GM19324 (cell line): Measurements from ENCODE around the gene VPS26A.
A peak's percentile ranks its signal among the peaks of the same experiment; 100 is the strongest.
"Not testable (repeated sequence)": the region's sequence is repeated elsewhere in the genome, so short reads cannot be mapped to it uniquely, and the experiment has no call there.

Experiments used
- ATAC-seq: cut with Tn5 transposase; IDR thresholded peaks from one replicate; pipeline ENCODE4 v1.9.1; 2021; ENCODE audit warnings: mild to moderate bottlenecking, moderate library complexity; ENCODE audit not compliant: unreplicated experiment, low FRiP score

The VPS26A gene

DNA sequence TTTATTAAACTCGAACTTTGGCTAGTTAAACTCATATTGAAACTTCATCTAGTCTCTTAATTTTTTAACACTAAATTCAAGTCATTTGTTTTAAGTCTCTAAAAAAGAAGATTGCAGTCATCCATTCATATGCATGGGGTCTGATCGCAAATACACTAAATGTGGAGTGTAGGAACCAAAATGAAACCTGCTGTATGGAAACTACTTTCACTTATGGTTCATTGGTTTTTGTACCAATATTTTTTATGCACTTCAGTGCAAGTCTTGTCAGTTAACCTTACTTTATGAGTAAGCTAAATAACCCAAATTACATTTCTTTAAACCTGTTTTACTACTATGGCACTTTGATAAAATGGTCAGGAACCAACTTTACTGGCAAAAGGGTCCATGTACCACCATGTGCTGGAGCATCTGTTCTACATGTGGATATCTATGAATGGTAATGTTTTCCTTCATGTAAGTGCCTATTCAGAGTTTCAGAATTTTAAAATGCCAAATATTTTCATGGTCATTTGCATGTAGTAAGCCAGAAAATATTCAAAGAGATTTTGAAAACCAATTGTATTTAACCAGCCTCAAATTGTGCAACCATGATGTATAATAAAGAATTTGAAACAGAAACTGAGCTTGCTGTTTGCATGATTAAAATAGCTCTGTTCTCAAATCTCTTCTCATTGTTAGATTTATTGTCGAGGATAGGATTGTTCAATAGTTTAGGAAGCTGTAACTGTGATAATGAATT lies 48.4 kb downstream of the VPS26A start:
- ATAC-seq: no peak

- ATAC-seq: not testable (repeated sequence)
Measured at GRCh38 chr10:69175326-69175725, 51.3 kb downstream of the VPS26A start.

- no peak for ATAC-seq
Measured at GRCh38 chr10:69176823-69177222, 52.8 kb downstream of the VPS26A start.

DNA sequence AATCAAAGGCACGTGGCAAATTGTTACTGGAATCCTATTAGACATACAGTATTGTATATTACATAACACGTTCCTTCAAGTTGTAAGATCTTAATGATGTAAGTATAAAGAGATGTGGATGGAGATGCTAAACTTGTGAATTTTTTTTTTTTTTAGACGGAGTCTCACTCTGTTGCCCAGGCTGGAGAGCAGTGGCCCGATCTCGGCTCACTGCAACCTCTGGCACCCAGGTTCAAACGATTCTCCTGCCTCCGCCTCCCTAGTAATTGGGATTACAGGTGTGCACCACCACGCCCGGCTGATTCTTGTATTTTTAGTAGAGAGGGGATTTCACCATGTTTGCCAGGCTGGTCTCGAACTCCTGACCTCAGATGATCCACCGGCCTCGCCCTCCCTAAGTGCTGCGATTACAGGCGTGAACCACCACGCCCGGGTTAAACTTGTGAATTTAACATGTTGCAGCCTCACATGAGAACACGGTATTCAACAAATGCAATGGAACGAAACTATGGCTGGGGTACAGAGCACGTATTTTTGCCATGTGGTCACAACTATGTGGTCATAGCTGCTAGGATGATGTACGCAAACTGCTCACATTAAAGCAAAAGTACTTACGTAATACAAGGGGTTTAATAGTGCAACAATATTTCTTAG lies 55.2 kb downstream of the VPS26A start:
- peak; percentile 14 for ATAC-seq

GRCh38 chr10:69179743-69180524 lies 56.0 kb downstream of the VPS26A start, which contains the start of gene SUPV3L1:
TSS of gene SUPV3L1 (plus strand) at chr10:69180234. CDS start at chr10:69180292, 58 bp downstream.
- ATAC-seq: peak; percentile 89

DNA sequence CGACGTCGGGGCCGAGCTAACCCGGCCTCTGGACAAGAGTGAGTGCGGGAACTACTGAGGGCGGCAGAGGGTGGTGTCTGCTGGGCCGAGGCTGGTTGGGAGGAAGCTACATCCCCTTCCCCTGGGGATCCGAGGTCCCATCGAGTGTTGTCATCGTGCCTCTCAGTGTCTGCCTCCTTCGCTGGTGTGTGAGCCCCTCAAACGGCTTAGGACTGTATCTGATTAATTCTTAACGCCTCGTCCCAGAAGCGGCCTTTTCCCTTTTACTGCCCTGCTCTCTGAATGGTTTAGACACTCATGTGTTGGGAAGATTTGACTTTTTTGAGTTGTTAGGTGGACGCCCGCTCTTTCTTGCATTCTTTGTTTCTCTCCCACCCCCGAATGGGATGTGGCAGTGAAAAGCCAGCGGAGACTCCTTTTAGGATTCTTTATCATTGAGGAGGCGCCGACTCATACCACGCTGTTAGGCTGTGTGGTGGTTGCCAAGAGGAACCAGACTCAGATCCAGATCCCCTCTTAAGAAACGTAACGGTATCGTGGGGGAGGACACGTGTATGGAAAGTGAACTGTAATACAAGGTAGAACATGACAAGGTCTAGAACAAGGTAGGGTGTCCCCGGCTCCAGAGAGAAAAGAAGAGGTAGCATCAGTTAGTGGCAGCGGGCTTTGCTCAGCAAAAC lies 56.7 kb downstream of the VPS26A start:
- ATAC-seq: peak; percentile 29

DNA sequence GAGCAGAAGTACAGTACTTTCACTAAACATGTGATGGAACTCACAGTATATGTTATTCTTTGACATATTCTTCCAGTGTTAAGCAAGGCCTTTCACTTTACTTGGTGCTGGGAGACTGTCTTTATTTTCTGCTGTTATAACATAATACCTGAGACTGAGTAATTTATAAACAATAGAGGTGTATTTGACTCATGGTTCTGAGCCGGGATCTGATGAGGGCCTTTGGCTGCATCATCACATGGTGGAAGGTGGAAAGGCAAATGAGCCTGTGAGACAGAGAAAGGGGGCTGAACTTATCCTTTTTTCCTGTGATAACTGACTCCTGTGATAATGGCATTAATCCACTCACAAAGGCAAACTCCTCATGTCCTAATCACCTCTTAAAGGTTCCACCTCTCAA lies 57.5 kb downstream of the VPS26A start:
- no peak for ATAC-seq

DNA sequence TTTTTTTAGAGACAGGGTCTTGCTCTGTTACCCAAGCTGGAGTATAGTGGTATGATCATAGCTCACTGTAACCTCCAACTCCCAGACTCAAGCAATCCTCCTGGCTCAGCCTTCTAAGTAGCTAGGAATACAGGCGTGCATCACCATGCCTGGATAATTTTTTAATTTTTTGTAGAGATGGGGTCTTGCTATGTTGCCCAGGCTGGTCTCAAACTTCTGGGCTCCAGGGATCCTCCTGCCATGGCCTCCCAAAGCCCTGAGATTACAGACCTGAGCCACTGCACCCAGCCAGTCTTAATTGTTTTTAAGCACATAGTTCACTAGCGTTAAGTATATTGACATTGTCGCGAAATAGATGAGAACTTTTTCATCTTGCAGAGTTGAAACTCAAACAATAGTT lies 58.0 kb downstream of the VPS26A start:
- ATAC-seq: no peak

- ATAC-seq: no peak
Measured at GRCh38 chr10:69186524-69186923, 62.5 kb downstream of the VPS26A start.

DNA sequence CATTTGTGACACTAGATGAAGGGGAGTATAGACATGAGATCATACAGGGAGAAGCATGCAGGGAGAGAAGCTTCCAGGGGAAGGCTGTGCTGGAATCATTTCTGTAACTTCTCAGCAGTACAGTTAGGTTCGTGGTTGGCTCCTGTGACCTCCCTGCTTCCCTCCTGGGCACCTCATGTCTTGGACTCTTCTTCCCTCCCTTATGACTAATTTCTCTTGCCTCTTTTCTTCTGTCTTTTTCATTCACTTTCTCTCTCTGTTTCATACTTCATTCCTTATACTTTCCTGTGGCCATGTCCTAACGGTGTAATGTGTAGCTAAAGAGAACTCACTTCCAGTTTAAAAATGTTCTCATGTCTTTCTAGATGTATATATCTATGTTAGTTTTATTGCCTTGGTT lies 77.1 kb downstream of the VPS26A start:
- ATAC-seq: no peak

GRCh38 chr10:69202332-69202731 lies 78.4 kb downstream of the VPS26A start:
- no peak for ATAC-seq

- no peak for ATAC-seq
Measured at GRCh38 chr10:69208761-69209160, 84.8 kb downstream of the VPS26A start.

GRCh38 chr10:69209787-69210484 lies 86.0 kb downstream of the VPS26A start:
- no peak for ATAC-seq

GRCh38 chr10:69211104-69211503 lies 87.1 kb downstream of the VPS26A start:
- no peak for ATAC-seq

DNA sequence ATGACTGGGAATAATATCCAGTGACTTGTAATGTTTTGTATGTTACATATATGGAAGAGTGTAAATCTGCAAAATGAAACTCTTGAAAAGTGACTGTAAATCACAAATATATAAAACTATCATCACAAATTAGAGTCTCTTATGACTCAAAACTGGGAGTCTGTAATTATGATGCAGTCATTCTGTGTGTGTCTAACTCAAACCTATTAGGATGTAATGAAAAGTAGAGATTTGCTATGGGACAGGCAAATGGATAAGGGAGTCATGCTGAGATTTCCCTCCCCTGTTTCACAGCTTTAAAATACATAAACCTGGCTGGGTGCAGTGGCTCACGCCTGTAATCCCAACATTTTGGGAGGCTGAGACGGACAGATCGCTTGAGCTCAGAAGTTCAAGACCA lies 87.5 kb downstream of the VPS26A start:
- ATAC-seq: no peak

DNA sequence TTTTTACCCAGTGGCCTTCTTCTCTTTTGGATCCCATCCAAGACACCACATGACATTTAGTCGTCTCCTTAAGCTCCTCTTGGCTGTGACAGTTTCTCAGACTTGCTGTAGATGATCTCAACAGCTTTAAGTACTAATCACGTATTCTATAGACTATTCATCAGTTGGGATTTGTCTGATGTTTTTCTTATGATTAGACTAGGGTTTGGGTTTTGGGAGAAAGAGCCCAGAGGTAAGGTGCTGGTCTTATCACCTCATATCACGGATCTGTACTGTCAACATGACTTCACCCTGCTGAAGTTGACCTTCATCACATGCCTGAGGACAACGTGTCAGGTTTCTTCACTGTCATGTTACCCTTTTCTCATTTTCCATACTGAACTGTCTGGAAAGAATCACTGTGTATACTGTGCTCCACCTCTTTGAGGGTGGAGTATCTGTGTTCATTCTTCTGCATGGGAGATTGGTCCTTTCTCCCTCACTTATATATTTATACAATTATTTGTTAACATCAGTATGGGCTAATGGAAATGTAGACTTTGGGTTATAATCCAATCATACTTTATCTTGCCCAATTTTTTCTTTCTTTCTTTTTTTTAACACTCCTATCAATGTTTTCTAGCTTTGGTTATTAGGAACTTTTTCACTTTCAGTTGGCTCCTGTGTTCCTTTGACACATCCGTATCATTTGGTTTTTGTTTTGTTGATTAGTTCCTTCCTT lies 89.8 kb downstream of the VPS26A start:
- ATAC-seq: no peak

- no peak for ATAC-seq
Measured at GRCh38 chr10:69214666-69215131, 90.7 kb downstream of the VPS26A start.

DNA sequence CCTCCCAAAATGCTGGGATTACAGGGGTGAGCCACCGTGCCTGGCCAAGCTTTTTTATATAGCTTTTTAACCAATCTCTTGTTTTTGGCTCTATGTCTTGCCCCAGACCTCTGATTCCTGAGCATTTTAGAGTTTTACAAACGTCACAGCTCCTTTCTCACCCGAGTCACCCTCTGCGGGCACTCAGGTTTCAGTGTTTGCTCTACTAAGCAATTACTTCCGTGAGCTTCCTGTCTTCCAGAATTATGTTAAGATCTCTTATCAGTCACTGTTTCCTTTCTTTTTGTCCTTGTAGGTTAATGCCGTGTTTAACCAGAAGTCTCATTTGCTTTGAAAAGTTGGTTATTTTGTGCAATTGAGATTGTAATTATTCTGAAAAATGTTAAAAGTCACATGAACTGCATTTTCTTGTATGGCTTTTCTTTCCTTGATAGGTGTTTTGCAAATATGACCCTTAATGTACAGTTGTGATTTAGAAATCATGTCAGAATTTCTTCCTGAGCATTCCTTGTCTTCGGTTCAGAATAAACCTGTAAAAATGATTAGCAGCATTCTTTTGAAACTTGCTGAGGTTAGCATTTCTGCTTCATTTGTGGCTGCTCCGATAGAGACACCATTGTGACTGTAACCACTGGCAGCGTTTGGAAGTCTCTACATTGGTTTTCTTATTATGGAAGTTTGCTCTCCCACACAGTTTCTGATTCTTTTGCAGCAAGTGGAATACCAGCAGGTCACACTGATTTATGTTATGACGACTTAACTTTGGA lies 91.6 kb downstream of the VPS26A start:
- ATAC-seq: no peak
